ENCODE measurements around the gene ERFL.

DNA sequence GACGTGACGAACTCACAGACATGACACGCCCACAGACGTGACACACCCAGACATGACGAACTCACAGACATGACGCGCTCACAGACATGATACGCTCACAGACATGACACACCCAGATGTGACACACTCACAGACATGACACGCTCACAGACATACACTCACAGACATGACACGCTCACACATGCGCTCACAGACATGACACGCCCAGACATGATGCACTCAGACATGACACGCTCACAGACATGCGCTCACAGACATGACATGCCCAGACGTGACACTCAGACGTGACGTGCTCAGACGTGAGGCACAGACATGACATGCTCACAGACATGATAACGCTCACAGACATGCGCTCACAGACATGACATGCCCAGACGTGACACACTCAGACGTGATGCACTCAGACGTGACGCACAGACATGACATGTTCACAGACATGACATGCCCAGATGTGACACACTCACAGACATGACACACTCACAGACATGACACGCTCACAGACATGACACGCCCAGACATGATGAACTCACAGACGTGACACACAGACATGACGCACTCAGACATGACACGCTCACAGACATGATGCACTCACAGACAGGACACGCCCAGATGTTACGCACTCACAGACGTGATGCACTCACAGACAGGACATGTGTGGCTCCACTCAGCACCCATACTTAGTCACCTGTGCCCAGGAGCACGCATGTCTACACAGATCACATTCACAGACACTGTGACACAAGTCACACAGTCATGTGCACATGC lies 8.1 kb downstream of the ERFL start:
- TF ChIP-seq YY1 (IDR thresholded peaks at IDR 0.05; ENCODE audit: insufficient read depth, insufficient read length) (no peak), ZNF274 (IDR thresholded peaks at IDR 0.05; ENCODE audit: low read depth, low read length) (no peak), SUZ12 (IDR thresholded peaks at IDR 0.05; ENCODE audit: extremely low read depth, insufficient read depth, insufficient read length) (no peak)

Measured in NT2/D1 (cell line).